Rectal smooth muscle tissue (tissue), 1 donor: ENCODE results near the gene ME1.
"Not testable (repeated sequence)": the region's sequence is repeated elsewhere in the genome, so short reads cannot be mapped to it uniquely, and the experiment has no call there.

Source experiments
- H3K27ac ChIP-seq: one replicate; pipeline ENCODE4 v1.7.0; 2013; ENCODE audit warnings: low read depth, low read length, inconsistent platforms
- H3K27me3 ChIP-seq: one replicate; pipeline ENCODE4 v1.7.0; 2013; ENCODE audit warnings: low read length; ENCODE audit not compliant: control insufficient read depth, insufficient read depth
- H3K36me3 ChIP-seq: one replicate; pipeline ENCODE4 v1.7.0; 2013; ENCODE audit warnings: low read length; ENCODE audit not compliant: control insufficient read depth, insufficient read depth
- H3K4me1 ChIP-seq: one replicate; pipeline ENCODE4 v1.7.0; 2013; ENCODE audit warnings: low read length; ENCODE audit not compliant: control insufficient read depth, insufficient read depth
- H3K4me3 ChIP-seq: one replicate; pipeline ENCODE4 v1.7.0; 2013; ENCODE audit warnings: low read length
- H3K9ac ChIP-seq: one replicate; pipeline ENCODE4 v1.7.0; 2013; ENCODE audit warnings: low read length

Gene ME1

DNA sequence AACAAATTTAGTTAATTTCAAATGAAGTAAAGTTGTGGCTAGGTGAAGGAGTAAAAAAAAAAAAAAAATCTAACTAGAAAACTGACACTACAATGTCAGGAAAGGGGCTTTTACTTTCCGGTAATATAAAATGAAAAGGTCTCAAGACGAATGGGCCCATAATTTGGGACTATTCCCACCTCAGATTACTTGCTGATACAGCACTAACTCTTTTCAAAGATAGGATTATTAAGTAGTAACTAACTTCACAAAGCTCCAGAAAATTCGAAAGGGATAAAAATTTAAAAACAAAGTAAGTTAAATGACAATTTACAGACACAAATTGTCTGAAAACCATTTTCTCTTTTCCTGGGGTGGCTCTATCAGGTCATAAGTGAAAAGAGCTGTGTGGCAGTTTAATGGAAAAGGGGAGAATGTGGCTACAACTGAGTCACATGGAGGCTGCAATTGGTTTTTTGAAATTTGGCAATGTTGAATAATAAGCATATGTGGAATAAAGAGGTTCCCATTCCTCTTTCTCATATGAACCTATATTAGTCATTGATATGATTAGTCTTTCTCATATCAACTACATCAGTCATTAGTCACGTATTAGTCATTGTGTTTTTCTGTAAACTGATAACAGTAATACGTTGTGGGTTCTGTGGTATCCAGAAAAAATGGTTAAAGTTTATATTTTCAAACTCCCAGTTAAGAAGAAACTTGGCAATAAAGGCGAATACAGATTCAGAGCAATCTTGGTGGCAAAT, 159.7 kb downstream of the ME1 start:
- H3K27ac ChIP-seq: no peak overlapping the region
- no peak overlapping the region for H3K9ac ChIP-seq
- H3K4me3 ChIP-seq: no peak overlapping the region
- no peaks in the 10 kb centered on the region for H3K4me1 ChIP-seq
- H3K36me3 ChIP-seq: no peaks in the 10 kb centered on the region
- H3K27me3 ChIP-seq: no peaks in the 10 kb centered on the region

DNA sequence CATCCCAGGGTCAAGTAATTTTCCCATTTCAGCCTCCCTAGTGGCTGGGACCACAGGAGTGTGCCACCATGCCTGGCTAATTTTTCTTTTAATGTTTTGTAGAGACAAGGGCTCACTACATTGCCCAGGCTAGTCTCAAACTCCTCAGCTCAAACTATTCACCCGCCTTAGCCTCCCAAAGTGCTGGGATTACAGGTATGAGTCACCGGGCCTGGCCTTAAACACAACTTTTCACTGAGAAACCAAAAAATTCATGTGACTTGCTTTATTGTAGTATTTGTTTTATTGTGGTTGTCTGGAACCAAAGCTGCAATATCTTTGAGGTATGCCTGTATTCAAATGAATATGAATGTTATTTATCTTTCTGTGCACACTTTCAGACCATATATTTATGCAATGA, 165.5 kb downstream of the ME1 start:
- no peak overlapping the region for H3K27ac ChIP-seq
- H3K36me3 ChIP-seq: no peaks in the 10 kb centered on the region
- no peak overlapping the region for H3K9ac ChIP-seq
- H3K4me3 ChIP-seq: no peak overlapping the region
- H3K27me3 ChIP-seq: no peaks in the 10 kb centered on the region
- H3K4me1 ChIP-seq: no peaks in the 10 kb centered on the region

DNA sequence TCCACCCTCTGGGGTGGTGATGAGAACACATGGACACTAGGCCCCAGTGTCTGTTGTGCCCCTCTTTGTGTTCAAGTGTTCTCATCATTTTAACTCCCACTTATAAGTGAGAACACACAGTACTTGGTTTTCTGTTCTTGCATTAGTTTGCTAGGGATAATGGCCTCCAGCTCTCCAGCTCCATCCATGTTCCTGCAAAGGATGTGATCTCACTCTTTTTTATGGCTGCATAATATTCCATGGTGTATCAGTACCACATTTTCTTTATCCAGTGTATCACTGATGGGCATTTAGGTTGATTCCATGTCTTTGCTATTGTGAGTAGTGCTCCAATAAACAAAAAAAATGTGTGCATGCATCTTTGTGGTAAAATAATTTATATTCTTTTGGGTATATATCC, 170.3 kb downstream of the ME1 start:
- H3K4me1 ChIP-seq: no peaks in the 10 kb centered on the region
- H3K36me3 ChIP-seq: no peaks in the 10 kb centered on the region
- H3K9ac ChIP-seq: no peak overlapping the region
- H3K27ac ChIP-seq: no peak overlapping the region
- H3K4me3 ChIP-seq: no peak overlapping the region
- H3K27me3 ChIP-seq: no peaks in the 10 kb centered on the region

GRCh38 chr6:83258517-83258916, 172.3 kb downstream of the ME1 start:
- H3K27me3 ChIP-seq: no peaks in the 10 kb centered on the region
- H3K4me1 ChIP-seq: no peaks in the 10 kb centered on the region
- no peak overlapping the region for H3K4me3 ChIP-seq
- H3K27ac ChIP-seq: no peak overlapping the region
- H3K36me3 ChIP-seq: no peaks in the 10 kb centered on the region
- no peak overlapping the region for H3K9ac ChIP-seq

DNA sequence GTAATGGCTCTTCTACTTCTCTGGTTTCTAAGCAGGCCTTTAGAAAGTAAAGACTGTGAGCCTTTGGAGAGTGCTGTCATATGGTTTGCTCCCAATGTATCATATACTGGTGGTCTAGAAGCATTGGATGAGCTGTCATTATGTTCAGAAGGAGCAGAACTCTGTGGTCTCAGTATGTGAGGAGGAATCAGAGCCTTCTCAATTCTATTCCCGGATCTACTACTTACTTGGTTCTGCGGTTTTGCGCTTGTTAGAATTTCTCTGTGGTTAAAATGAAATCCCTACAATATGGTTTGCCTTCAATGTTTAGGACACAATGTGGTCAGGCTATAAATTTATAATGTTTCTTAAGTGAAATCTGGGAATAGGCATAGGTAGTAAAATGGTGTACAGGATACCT, 173.1 kb downstream of the ME1 start:
- Histone ChIP-seq H3K36me3 (no peaks in the 10 kb centered on the region), H3K9ac (no peak overlapping the region), H3K27me3 (no peaks in the 10 kb centered on the region), H3K27ac (no peak overlapping the region), H3K4me1 (no peaks in the 10 kb centered on the region), H3K4me3 (no peak overlapping the region)

DNA sequence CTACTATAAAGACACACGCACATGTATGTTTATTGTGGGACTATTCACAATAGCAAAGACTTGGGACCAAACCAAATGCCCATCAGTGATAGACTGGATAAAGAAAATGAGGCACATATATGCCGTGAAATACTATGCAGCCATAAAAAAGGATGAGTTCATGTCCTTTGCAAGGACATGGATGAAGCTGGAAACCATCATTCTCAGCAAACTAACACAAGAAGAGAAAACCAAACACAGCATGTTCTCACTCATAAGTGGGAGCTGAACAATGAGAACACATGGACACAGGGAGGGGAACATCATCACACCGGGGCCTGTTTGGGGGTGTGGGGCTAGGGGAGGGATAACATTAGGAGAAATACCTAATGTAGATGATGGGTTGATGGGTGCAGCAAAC, 174.1 kb downstream of the ME1 start:
- not testable (repeated sequence) for H3K4me3 ChIP-seq, H3K36me3 ChIP-seq, H3K27ac ChIP-seq, H3K4me1 ChIP-seq, H3K9ac ChIP-seq, H3K27me3 ChIP-seq

- H3K27ac ChIP-seq: no peak overlapping the region
- no peak overlapping the region for H3K9ac ChIP-seq
- H3K4me3 ChIP-seq: no peak overlapping the region
- H3K4me1 ChIP-seq: no peaks in the 10 kb centered on the region
- H3K36me3 ChIP-seq: no peaks in the 10 kb centered on the region
- H3K27me3 ChIP-seq: no peaks in the 10 kb centered on the region
These were observed 178.1 kb downstream of the ME1 start for GRCh38 chr6:83252719-83253118.

- Histone ChIP-seq H3K36me3 (no peaks in the 10 kb centered on the region), H3K27me3 (no peaks in the 10 kb centered on the region), H3K4me3 (no peak overlapping the region), H3K4me1 (no peaks in the 10 kb centered on the region), H3K27ac (no peak overlapping the region), H3K9ac (no peak overlapping the region)
These were observed 180.6 kb downstream of the ME1 start for GRCh38 chr6:83250235-83250634.

DNA sequence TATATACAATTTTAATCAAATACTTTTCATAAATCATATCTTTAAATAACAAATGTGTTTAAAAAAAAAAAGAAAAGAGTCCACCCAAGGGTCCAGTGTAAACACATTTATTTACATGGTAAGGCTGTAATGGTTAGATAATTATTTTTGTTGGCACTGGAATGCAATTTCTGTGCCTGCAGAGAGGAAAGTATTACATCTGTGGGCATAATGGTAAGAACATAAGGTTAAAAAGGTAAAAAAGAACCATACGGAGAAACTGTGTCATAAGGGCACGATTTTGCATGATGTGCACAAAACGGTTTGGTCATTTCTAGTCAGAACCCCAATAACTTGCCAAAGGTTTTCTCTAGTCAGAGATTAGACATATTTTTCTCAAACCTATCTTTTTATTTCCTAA, 183.4 kb downstream of the ME1 start:
- Histone ChIP-seq H3K4me3 (no peak overlapping the region), H3K4me1 (no peaks in the 10 kb centered on the region), H3K27me3 (no peaks in the 10 kb centered on the region), H3K27ac (no peak overlapping the region), H3K9ac (no peak overlapping the region), H3K36me3 (no peaks in the 10 kb centered on the region)

DNA sequence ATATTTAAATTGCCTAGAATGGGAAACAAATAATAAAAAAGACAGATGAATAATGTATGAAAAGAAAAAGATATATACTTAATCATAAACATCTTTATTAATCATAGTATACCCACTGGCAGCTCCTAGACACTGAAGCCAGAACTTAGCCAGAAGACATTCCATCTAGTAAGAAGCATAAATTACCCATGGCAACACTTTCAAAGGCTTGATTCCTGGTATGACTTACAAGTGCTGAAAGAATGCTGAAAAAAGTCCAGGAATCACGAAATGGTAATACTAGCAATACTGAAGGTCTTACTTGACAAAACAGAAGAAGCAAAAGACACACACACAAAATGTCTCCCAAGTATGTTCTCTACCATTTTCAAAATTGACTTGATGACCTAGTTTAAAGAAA, 199.7 kb downstream of the ME1 start:
- Histone ChIP-seq H3K9ac (no peak overlapping the region), H3K4me1 (no peaks in the 10 kb centered on the region), H3K36me3 (no peaks in the 10 kb centered on the region), H3K27me3 (no peaks in the 10 kb centered on the region), H3K27ac (no peak overlapping the region), H3K4me3 (no peak overlapping the region)

DNA sequence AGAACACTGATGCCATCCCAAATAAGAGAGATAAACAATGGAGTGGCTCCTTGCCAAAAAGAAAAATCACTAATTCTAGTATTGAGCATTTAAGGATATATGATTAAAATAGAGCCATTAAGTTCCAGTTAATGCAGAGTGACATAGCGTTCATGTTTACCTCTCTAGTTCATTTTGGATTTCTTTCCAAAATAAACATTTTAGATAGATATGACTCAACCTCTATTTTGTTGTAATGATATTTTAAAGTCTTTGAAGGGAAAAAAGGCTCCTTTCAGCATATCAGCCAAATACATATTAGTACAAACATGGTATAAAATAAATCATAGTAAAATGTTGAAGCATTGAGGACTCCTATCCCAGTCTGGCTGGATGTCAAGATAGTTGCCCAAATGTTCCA, 204.3 kb downstream of the ME1 start:
- Histone ChIP-seq H3K4me1 (no peaks in the 10 kb centered on the region), H3K4me3 (no peak overlapping the region), H3K27ac (no peak overlapping the region), H3K27me3 (no peaks in the 10 kb centered on the region), H3K9ac (no peak overlapping the region), H3K36me3 (no peaks in the 10 kb centered on the region)

DNA sequence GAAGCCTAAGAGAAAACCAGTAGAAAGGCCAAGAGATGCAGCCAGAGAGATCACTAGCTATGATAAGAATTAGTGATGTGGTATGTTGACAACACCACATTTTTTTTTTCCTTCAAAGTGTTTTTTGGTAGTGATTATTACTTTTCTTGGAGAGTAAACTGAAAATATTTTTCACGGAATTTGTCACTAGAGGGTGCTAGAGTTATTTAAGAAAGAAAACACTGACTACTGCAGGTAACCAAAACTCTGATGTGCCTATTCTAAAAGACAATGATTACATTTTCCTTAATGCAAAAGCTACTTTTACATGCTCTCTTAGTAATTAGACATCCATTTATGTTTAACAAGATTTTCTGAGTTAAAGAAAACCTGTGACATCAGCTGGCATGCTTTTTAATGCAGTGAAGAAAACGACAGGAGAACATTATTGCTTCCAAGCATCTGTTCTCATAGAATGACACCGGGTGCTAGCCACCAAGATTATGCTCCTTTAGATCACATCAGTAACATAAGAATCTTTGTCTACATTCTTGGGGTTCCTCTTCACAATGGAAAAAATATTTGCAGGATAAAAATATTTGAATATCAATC, 208.9 kb downstream of the ME1 start:
- H3K36me3 ChIP-seq: no peaks in the 10 kb centered on the region
- H3K9ac ChIP-seq: no peak overlapping the region
- no peak overlapping the region for H3K4me3 ChIP-seq
- H3K27me3 ChIP-seq: no peaks in the 10 kb centered on the region
- H3K27ac ChIP-seq: no peak overlapping the region
- H3K4me1 ChIP-seq: no peaks in the 10 kb centered on the region

DNA sequence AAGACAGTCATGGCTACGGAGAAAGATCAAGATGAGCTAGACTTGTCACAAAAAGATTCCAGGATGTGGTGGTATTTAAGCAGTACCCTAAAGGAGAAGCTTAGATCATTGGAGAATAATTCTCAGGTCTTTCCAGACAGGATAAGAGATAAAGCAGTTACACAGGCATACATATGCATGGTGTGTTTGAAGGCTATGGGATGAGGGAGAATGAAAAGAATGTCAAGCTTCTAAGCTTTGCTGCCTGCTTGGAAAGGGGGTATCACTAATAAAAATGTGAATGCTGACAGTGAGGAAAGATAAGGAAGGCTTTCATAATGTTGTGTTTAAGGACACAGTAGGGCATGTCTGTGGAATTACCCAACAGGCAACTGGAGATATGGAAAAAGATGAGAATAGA, 209.6 kb downstream of the ME1 start:
- H3K9ac ChIP-seq: no peak overlapping the region
- no peak overlapping the region for H3K27ac ChIP-seq
- H3K4me1 ChIP-seq: no peaks in the 10 kb centered on the region
- no peak overlapping the region for H3K4me3 ChIP-seq
- no peaks in the 10 kb centered on the region for H3K27me3 ChIP-seq
- H3K36me3 ChIP-seq: no peaks in the 10 kb centered on the region
